ENCODE results near the gene KCNQ1. TPM values are rescaled to one million over a fixed set of nuclear protein-coding genes. Genes with fewer than 3 reads are reported as not detected.

KCNQ1 gene
- total and polyA plus RNA-seq, 9 of the 15 experiments (the other 6 are each of a cell fraction or from before 2014, with no cell fraction given) = 0.44 TPM; not detected in 8

- H3K9me1 ChIP-seq (ENCODE audit: control insufficient read depth, insufficient read depth, low read length) = no peaks in the 10 kb centered on the region
- H3K79me2 ChIP-seq (ENCODE audit: control insufficient read depth, insufficient read depth, low read length) = no peaks in the 10 kb centered on the region
- TF ChIP-seq ZNF707 (CRISPR knock-in tag; conservative IDR thresholded peaks at IDR 0.05) (no peak), CREB1 (IDR thresholded peaks at IDR 0.05) (no peak), CREB1 (CRISPR knock-in tag; IDR thresholded peaks at IDR 0.05) (no peak)
- DNase-seq (ENCODE audit: extremely low read depth in 1 of 4, low spot score in 3 of 4) = no peak
- intact Hi-C loops (cut with micrococcal nuclease) = no loop called here
- H2AFZ ChIP-seq (ENCODE audit: low read depth, low read length) = no peak overlapping the region
- WGBS (ENCODE audit: insufficient coverage, low coverage, missing lambda C conversion rate) = 53% methylated on average over 13 of the region's 17 CpGs
- in situ Hi-C loops (cut with MboI) = no loop called here
- no peaks in the 10 kb centered on the region for H3K36me3 ChIP-seq (ENCODE audit: control insufficient read depth, insufficient read depth, low read length)
- no peak overlapping the region for H3K27ac ChIP-seq (ENCODE audit: extremely low read depth, low read depth, low read length)
- ChIA-PET POLR2A (interaction anchor here (0.6 kb wide), 3 partner anchors 9 to 42 kb away, joined by 3 read pairs; no protein-coding TSS in a partner anchor), CTCF (ENCODE audit: low intra/inter-chr PET ratio) (no interaction called here)
- FAIRE-seq = no peak
- no TSS peak for BruUV-seq (replicated peaks)
- no peaks in the 10 kb centered on the region for H3K27me3 ChIP-seq (ENCODE audit: control insufficient read depth in 2 of 2, insufficient read depth in 2 of 2, low read length in 2 of 2)
- peaks cover 5 to 17% of the 10 kb centered on the region in 2 experiments; a peak in 4 of 5 replicates for H3K4me1 ChIP-seq (replicated peaks in 1 of 2; ENCODE audit: control insufficient read depth in 2 of 2, insufficient read depth in 2 of 2, low read length in 2 of 2)
- no peak overlapping the region for H3K4me3 ChIP-seq
- H4K20me1 ChIP-seq (replicated peaks; ENCODE audit: control insufficient read depth, insufficient read depth, low read length) = no peaks in the 10 kb centered on the region
- H3K9ac ChIP-seq (ENCODE audit: insufficient read depth in 1 of 2, low read depth in 2 of 2, low read length in 2 of 2) = peak overlapping the region in 1 of 2 experiments; percentile 16; a peak in 1 of 4 replicates
- no peaks in the 10 kb centered on the region for H3K9me3 ChIP-seq (replicated peaks; ENCODE audit: control insufficient read depth, insufficient read depth, low read depth, low read length)
- ATAC-seq = no peak
- H3K4me2 ChIP-seq (ENCODE audit: insufficient read depth, low read length) = no peak overlapping the region
Measured at GRCh38 chr11:2759228-2760195, 314.7 kb downstream of the KCNQ1 start.

- 75% methylated on average over 17 of the region's 20 CpGs for WGBS (ENCODE audit: insufficient coverage, low coverage, missing lambda C conversion rate)
- no peak for FAIRE-seq
- Histone ChIP-seq H3K79me2 (ENCODE audit: control insufficient read depth, insufficient read depth, low read length) (no peaks in the 10 kb centered on the region), H3K4me2 (ENCODE audit: insufficient read depth, low read length) (no peak overlapping the region), H4K20me1 (replicated peaks; ENCODE audit: control insufficient read depth, insufficient read depth, low read length) (no peaks in the 10 kb centered on the region), H2AFZ (ENCODE audit: low read depth, low read length) (no peak overlapping the region), H3K36me3 (ENCODE audit: control insufficient read depth, insufficient read depth, low read length) (no peaks in the 10 kb centered on the region), H3K9me3 (replicated peaks; ENCODE audit: control insufficient read depth, insufficient read depth, low read depth, low read length) (no peaks in the 10 kb centered on the region), H3K4me1 (replicated peaks in 1 of 2; ENCODE audit: control insufficient read depth in 2 of 2, insufficient read depth in 2 of 2, low read length in 2 of 2) (peaks cover 5 to 17% of the 10 kb centered on the region in 2 experiments; a peak in 4 of 5 replicates), H3K9ac (ENCODE audit: insufficient read depth in 1 of 2, low read depth in 2 of 2, low read length in 2 of 2) (no peak overlapping the region), H3K9me1 (ENCODE audit: control insufficient read depth, insufficient read depth, low read length) (no peaks in the 10 kb centered on the region), H3K27me3 (ENCODE audit: control insufficient read depth in 2 of 2, insufficient read depth in 2 of 2, low read length in 2 of 2) (no peaks in the 10 kb centered on the region), H3K4me3 (no peak overlapping the region), H3K27ac (ENCODE audit: extremely low read depth, low read depth, low read length) (no peak overlapping the region)
- in situ Hi-C loops (cut with MboI) = no loop called here
- intact Hi-C loops (cut with micrococcal nuclease) = no loop called here
- ChIA-PET CTCF (ENCODE audit: low intra/inter-chr PET ratio) (no interaction called here), POLR2A (no interaction called here)
- BruUV-seq (replicated peaks) = no TSS peak
- no peak for ATAC-seq
- DNase-seq (ENCODE audit: extremely low read depth in 1 of 4, low spot score in 3 of 4) = no peak
- TF ChIP-seq REST (IDR thresholded peaks at IDR 0.05; ENCODE audit: borderline replicate concordance) (no peak), REST (CRISPR knock-in tag; IDR thresholded peaks at IDR 0.05; ENCODE audit: low read depth) (no peak)
Measured at GRCh38 chr11:2760196-2760871, 315.5 kb downstream of the KCNQ1 start.
